DMS 273 treated with DMSO at 0.1 percent for 48 hours (cell line): ENCODE measurements around the gene CTDP1.
"Not testable (repeated sequence)": the region's sequence is repeated elsewhere in the genome, so short reads cannot be mapped to it uniquely, and the experiment has no call there.

Experiments used
- DNase-seq: peaks from one replicate; lab custom pipeline; 2025; lab: John Stamatoyannopoulos, UW

Gene CTDP1

GRCh38 chr18:79698668-79699335, 19.2 kb downstream of the CTDP1 start:
- DNase-seq, result no peak

DNA sequence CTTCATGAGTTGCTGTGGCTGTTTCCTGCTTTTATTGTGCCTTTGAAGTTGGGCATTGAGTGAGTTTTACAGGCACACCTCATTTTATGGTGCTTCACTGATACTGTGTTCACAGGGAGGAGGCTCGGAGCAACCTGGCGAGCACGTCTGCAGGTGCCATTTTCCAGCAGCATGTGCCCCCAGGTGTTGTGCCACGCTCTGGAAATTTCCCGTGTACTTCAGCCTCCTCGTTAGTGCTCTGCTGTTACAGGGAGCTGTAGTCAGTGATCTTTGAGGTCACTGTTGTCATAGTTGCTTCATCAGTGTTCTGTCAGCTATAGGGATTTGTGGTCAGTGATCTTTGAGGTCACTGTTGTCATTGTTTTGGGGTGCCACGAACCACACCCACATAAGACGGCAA, 20.1 kb downstream of the CTDP1 start:
- no peak for DNase-seq

GRCh38 chr18:79702906-79703305, 23.3 kb downstream of the CTDP1 start:
- no peak for DNase-seq

DNA sequence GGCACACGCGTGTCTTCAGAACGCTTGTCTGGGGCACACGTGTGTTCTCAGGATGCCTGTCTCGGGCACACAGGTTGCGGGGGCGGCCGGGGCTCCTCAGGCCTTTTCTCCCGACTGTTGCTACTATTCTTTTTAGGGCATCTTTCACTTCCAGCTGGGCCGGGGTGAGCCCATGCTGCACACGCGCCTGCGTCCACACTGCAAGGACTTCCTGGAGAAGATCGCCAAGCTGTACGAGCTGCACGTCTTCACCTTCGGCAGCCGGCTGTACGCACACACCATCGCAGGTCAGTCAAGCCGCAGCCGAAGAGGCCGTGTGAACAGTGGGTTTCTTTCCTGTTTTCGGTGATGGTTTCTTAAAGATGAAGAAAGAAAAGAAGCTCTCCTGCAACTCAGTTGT, 25.0 kb downstream of the CTDP1 start:
- no peak for DNase-seq

DNA sequence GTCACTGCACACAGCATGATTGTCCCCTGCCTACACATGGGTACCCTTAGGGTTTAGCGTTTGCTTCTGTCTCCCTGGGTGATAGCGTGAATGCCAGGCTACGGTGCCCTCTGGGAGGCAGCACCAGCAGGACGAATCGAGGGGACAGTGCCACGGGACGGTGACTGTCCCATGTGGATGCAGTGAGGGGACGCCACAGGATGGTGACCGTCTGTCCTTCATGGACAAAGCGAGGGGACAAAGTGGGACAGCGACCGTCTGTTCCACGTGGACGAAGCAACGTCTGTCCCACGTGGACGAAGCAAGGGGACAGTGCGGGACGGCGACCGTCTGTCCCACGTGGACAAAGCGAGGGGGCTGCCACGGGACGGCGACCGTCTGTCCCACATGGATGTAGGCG, 25.7 kb downstream of the CTDP1 start:
- no peak for DNase-seq

DNA sequence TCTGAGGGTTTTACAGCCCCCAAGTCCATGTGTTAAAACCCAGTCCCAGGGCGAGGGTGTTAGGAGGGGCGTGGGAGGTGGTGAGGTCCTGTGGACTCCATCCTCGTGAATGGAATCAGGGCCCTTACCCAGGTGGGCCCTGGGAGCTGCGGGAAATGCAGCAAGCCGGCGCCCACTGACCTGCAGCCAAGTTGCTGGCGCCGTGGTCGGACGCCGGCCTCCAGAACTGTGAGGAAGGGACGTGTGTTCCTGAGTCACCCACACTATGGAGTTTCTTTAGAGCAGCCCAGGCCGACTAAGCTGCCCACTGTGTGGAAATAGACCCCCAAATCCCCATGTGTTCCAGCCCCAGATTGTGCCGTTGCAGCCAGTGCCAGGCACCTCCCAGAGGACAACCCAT, 26.4 kb downstream of the CTDP1 start:
- no peak for DNase-seq

GRCh38 chr18:79706658-79707057, 27.1 kb downstream of the CTDP1 start:
- DNase-seq, result no peak

GRCh38 chr18:79707239-79707638, 27.6 kb downstream of the CTDP1 start:
- no peak for DNase-seq

GRCh38 chr18:79707671-79708070, 28.1 kb downstream of the CTDP1 start:
- DNase-seq, result no peak

GRCh38 chr18:79708412-79708811, 28.8 kb downstream of the CTDP1 start:
- DNase-seq, result no peak

- no peak for DNase-seq
These were observed 32.7 kb downstream of the CTDP1 start for GRCh38 chr18:79712206-79712857.

DNA sequence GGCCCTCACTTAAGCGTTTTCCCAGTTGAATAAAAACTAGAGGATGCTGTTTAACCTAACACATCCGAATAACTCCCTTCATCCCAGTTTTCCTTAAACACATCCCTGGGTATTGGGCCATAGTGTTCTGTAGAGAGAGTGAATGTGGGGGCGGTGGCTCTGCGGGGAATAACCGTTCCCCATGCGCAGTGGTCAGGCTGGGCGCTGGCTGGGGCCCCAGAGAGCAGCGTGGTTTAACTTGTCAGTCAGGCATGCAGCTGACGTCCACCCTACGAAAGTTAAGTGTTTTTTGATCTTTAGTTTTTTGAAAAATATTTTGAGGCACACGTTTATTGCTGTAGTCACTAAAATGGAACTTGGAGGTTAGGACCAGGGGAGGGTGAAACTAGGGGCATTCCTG, 33.7 kb downstream of the CTDP1 start:
- no peak for DNase-seq

- no peak for DNase-seq
These were observed 35.1 kb downstream of the CTDP1 start for GRCh38 chr18:79714531-79715240.

DNA sequence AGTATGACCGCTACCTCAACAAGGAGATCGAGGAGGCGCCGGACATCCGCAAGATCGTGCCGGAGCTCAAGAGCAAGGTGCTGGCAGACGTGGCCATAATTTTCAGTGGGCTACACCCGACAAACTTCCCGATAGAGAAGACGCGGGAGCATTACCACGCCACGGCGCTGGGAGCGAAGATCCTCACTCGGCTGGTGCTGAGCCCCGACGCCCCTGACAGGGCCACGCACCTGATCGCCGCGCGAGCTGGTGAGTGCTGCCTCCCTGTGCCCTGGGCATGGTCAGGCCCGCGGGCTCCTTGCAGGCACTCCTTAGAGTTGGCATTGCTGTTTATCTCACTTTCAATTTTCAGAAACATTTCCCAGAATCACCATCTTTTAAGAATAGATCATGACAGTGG, 35.7 kb downstream of the CTDP1 start:
- no peak for DNase-seq

- no peak for DNase-seq
These were observed 37.5 kb downstream of the CTDP1 start for GRCh38 chr18:79717059-79717458.

DNA sequence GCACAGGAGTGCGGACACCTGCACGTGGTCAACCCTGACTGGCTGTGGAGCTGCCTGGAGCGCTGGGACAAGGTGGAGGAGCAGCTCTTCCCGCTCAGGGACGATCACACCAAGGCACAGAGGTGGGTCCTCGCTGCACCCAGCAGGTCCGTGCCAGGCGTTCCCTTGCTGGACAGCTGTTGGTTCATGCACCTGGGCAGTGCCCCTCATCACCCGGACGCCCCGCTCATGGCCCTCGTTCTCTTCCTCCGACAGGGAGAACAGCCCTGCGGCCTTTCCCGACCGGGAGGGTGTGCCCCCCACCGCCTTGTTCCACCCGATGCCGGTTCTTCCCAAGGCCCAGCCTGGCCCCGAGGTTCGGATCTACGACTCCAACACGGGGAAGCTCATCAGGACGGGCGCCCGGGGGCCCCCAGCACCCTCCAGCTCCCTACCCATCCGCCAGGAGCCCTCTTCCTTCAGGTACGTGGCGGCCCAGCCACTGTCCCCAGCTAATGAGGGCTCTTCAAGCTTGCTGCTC, 38.0 kb downstream of the CTDP1 start:
- no peak for DNase-seq

DNA sequence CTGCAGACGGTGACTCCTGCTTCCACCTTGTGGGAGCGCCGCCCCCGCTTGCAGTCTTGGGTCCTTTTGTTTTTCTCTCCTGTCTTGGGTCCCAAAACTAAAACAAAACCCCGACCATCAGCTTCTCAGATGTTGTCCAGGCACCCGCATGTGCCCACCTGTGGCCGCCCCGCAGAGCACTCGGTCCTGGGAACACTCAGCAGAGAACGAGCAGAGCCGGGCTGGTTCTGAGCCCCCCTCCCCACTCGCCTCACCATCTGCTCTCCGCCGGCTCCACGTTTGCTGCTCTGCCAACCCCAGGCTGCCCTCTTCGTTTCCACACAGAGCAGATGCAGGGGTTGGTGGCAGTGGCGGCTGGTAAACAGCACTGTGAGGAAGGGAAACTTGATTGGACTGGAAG, 38.5 kb downstream of the CTDP1 start:
- no peak for DNase-seq

GRCh38 chr18:79718878-79719477, 39.4 kb downstream of the CTDP1 start:
- DNase-seq, result no peak

DNA sequence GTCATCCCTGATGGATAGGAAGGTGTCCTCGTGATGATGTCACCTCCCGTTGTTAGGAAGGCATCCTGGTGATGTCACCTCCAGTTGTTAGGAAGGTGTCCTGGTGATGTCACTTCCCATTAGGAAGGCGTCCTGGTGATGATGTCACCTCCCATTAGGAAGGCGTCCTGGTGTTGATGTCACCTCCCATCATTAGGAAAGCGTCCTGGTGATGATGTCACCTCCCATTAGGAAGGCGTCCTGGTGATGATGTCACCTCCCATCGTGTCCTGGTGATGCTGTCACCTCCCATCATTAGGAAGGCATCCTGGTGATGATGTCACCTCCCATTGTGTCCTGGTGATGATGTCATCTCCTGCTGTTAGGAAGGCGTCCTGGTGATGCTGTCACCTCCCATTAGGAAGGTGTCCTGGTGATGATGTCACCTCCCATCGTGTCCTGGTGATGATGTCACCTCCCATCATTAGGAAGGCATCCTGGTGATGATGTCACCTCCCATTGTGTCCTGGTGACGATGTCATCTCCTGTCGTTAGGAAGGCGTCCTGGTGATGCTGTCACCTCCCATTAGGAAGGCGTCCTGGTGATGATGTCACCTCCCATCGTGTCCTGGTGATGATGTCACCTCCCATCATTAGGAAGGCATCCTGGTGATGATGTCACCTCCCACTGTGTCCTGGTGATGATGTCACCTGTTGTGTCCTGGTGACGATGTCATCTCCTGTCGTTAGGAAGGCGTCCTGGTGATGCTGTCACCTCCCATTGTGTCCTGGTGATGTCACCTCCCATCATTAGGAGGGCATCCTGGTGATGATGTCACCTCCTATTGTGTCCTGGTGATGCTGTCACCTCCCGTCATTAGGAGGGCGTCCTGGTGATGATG, 40.1 kb downstream of the CTDP1 start:
- DNase-seq, result not testable (repeated sequence)

- no peak for DNase-seq
These were observed 40.7 kb downstream of the CTDP1 start for GRCh38 chr18:79720359-79720733.

DNA sequence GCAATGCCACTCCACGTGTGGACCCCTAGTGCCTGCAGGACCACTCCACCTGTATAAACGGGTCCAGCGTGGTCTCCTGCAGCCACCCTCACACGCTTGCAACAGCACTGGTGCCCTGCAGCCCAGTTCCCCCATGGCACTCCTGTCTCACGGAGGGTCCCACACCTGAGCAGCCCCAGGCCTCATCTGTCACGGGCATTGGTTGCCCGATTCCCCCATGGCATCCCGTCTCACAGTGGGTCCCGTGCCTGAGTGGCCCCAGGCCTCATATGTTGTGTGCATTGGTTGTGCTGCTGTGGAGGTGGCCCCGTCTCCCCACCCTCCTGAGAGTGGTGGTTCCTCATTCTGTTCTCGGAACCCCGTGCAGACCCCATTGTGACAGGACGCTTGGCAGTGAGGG, 43.4 kb downstream of the CTDP1 start:
- DNase-seq, result no peak

GRCh38 chr18:79723628-79724027, 44.0 kb downstream of the CTDP1 start:
- no peak for DNase-seq
